WTC11 (cell line): ENCODE data around the gene TRPM8.

Source experiments
- AR ChIP-seq: fragments of 250-450 bp; sonication (Bioruptor Pico); IDR thresholded peaks from 2 replicates; pipeline ENCODE4 v1.9.0; 2021; ENCODE audit warnings: mild to moderate bottlenecking
- ARID4B ChIP-seq: sonication (generic); formaldehyde crosslinking; IDR thresholded peaks from 2 replicates; pipeline ENCODE4 v1.8.0; 2023; ENCODE audit warnings: missing genetic modification reagents, mild to moderate bottlenecking, borderline replicate concordance
- CTCF ChIP-seq: fragments of 200-600 bp; IDR thresholded peaks from 2 replicates; pipeline ENCODE4 v1.8.0; 2022; ENCODE audit warnings: antibody characterized with exemption
- ELF4 ChIP-seq: sonication (generic); formaldehyde crosslinking; IDR thresholded peaks from 2 replicates; pipeline ENCODE4 v1.8.1; 2022; ENCODE audit warnings: low read depth, mild to moderate bottlenecking, moderate library complexity, missing genetic modification reagents
- ETV6 ChIP-seq: sonication (generic); formaldehyde crosslinking; IDR thresholded peaks from 2 replicates; pipeline ENCODE4 v1.8.1; 2022; ENCODE audit warnings: mild to moderate bottlenecking, missing genetic modification reagents
- IRF2 ChIP-seq: sonication (generic); formaldehyde crosslinking; IDR thresholded peaks from 2 replicates; pipeline ENCODE4 v1.8.0; 2022; ENCODE audit warnings: low read depth, missing genetic modification reagents, borderline replicate concordance
- PRDM15 ChIP-seq: sonication (generic); formaldehyde crosslinking; IDR thresholded peaks from 2 replicates; pipeline ENCODE4 v1.8.0; 2022; ENCODE audit warnings: missing genetic modification reagents
- RELA ChIP-seq: sonication (generic); formaldehyde crosslinking; IDR thresholded peaks from 2 replicates; pipeline ENCODE4 v1.8.1; 2022; ENCODE audit warnings: missing genetic modification reagents, mild to moderate bottlenecking, borderline replicate concordance

GRCh38 chr2:233929352-233930022 is 12.3 kb downstream of the TRPM8 start:
- no peak for TF ChIP-seq ARID4B (CRISPR knock-in tag)
- no peak for TF ChIP-seq CTCF
- TF ChIP-seq ELF4 (CRISPR knock-in tag), result no peak
- no peak for TF ChIP-seq RELA (CRISPR knock-in tag)
- TF ChIP-seq PRDM15, result peak; percentile 80
- no peak for TF ChIP-seq ETV6 (CRISPR knock-in tag)
- no peak for TF ChIP-seq IRF2 (CRISPR knock-in tag)
- no peak for TF ChIP-seq AR (CRISPR knock-in tag)
